ENCODE measurements around the gene VSTM4.

- TF ChIP-seq EZH2 (IDR thresholded peaks at IDR 0.05; ENCODE audit: low read length) (no peak), CTCF (optimal IDR thresholded peaks at IDR 0.05 in 1 of 3, IDR thresholded peaks at IDR 0.05 in 1 of 3, conservative IDR thresholded peaks at IDR 0.05 in 1 of 3; ENCODE audit: extremely low read depth in 1 of 3, insufficient read depth in 2 of 3, low read length in 3 of 3) (no peak)
These were observed 25.2 kb upstream of the VSTM4 start for GRCh38 chr10:49140304-49141177.
